Lower leg skin (tissue), 4 donors: Measurements from ENCODE around the gene WFDC2. TPM values are rescaled to one million over a fixed set of nuclear protein-coding genes. Genes with fewer than 3 reads are reported as not detected.

Experiments
- DNase-seq, 2 donors: peaks; one replicate each; pipeline ENCODE4 v3.0.0-alpha.2; 2019; ENCODE audit warnings: low spot score in 2 of 2
- H3K4me3 ChIP-seq: fragments of 200-600 bp; sonication (generic); 2 replicates; pipeline ENCODE4 v1.5.1; 2017; ENCODE audit warnings: mild to moderate bottlenecking, low read depth; ENCODE audit not compliant: poor library complexity, severe bottlenecking
- CTCF ChIP-seq, 3 donors: fragments of 450-650 bp; IDR thresholded peaks; one replicate each; pipeline ENCODE4 v1.5.1; 2016; ENCODE audit warnings: antibody characterized with exemption in 3 of 3, mild to moderate bottlenecking in 3 of 3, moderate library complexity in 2 of 3
- POLR2A ChIP-seq, 2 donors: fragments of 450-650 bp; IDR thresholded peaks; one replicate each; pipeline ENCODE4 v1.6.1; 2016 to 2017; ENCODE audit warnings: antibody characterized with exemption in 2 of 2, mild to moderate bottlenecking in 1 of 2, moderate library complexity in 1 of 2
- WGBS, 2 donors: methylation state at CpG; one replicate each; pipeline ENCODE4 v1.1.5; 2018; 5-methylcytosine and 5-hydroxymethylcytosine counted together
- intact Hi-C: fragments of 100-400 bp; cut with DNase I; formaldehyde crosslinking; loops from one replicate; pipeline ENCODE4 v1.15.0; 2023; ENCODE audit warnings: low total_unique reads
- total RNA-seq, 4 donors: library from RNA; depleted of rRNA; stranded (reverse); fragments of >200 nt; gene quantifications; one replicate each; pipeline ENCODE4 v1.1.0, GENCODE V29; 2016

Gene WFDC2
- 10 to 100 TPM; 11.3 to 24.7 (median 14.5) TPM for total RNA-seq

GRCh38 chr20:45469336-45470261 is at the start of gene WFDC2:
Gene WFDC2, plus strand, starts transcription at chr20:45469753. Its CDS starts 29 bp downstream, at chr20:45469782.
- intact Hi-C loops = no loop called here
- WGBS, 2 donors = 4 to 6% methylated on average over 53 of the region's 54 CpGs
- H3K4me3 ChIP-seq = peak within 1 kb of the TSS; percentile 2
- TF ChIP-seq CTCF (IDR thresholded peaks at IDR 0.05) = no peak
- TF ChIP-seq POLR2A (IDR thresholded peaks at IDR 0.05) = no peak
- DNase-seq = no peak

- no peak overlapping the region for H3K4me3 ChIP-seq
- peak in 1 of 2 donors; percentile 85 for DNase-seq
- intact Hi-C loops = no loop called here
- TF ChIP-seq CTCF (IDR thresholded peaks at IDR 0.05) = no peak
- no peak for TF ChIP-seq POLR2A (IDR thresholded peaks at IDR 0.05)
- WGBS, 2 donors = 86 to 88% methylated on average over 8 of the region's 8 CpGs
Observed at GRCh38 chr20:45420125-45420524, 49.4 kb upstream of the WFDC2 start.

GRCh38 chr20:45423700-45424099 is 45.9 kb upstream of the WFDC2 start:
- 85 to 94% methylated on average over 2 of the region's 2 CpGs for WGBS, 2 donors
- intact Hi-C loops = no loop called here
- TF ChIP-seq CTCF (IDR thresholded peaks at IDR 0.05) (no peak), POLR2A (IDR thresholded peaks at IDR 0.05) (no peak)
- no peak for DNase-seq
- no peak overlapping the region for H3K4me3 ChIP-seq

DNA sequence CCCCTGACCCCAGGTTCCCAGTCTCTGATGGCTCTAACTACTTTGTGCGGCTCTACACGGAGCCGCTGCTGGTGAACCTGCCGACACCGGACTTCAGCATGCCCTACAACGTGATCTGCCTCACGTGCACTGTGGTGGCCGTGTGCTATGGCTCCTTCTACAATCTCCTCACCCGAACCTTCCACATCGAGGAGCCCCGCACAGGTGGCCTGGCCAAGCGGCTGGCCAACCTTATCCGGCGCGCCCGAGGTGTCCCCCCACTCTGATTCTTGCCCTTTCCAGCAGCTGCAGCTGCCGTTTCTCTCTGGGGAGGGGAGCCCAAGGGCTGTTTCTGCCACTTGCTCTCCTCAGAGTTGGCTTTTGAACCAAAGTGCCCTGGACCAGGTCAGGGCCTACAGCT is 44.0 kb upstream of the WFDC2 start:
- TF ChIP-seq CTCF (IDR thresholded peaks at IDR 0.05) (no peak), POLR2A (IDR thresholded peaks at IDR 0.05) (no peak)
- DNase-seq = no peak
- H3K4me3 ChIP-seq = no peak overlapping the region
- intact Hi-C loops = no loop called here
- 95 to 97% methylated on average over 17 of the region's 17 CpGs for WGBS, 2 donors

DNA sequence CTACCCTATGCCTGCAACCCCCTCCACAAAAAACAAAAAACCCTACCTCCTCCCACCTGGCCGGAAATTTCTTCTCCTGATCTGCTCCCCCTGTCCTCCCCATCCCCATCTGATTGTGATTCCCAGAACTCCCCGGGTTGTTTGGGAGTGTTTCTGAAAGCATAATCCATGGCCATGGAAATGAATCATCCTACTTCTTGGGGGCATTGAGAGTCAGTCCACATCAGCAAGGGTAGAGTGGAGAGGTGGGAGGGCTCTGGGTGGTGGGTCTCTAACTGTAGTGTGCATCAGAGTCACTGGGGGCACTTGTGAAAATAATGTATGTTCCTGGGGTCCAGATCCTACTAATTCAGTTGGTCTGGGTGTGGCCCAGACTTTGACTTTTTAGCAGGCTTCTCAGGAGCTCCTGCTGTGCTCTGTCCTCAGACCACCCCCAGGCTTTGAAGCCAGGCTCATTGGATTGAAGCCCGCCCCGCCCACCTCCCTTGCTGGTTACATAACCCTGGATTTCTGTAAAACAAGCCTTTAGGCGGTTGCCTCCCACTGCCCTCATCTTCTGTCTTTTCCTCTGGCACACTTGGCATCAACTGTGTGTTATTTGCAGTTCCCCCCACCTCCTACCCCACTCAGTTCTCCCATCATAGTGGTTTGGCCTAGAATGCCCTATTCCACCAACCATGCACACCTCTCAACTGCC is 43.1 kb upstream of the WFDC2 start:
- 67 to 68% methylated on average over 5 of the region's 5 CpGs for whole genome bisulfite sequencing, 2 donors
- TF ChIP-seq POLR2A (IDR thresholded peaks at IDR 0.05) = no peak
- TF ChIP-seq CTCF (IDR thresholded peaks at IDR 0.05) = no peak
- H3K4me3 ChIP-seq = no peak overlapping the region
- DNase-seq = no peak
- intact Hi-C loops = no loop called here
